Endothelial cell of umbilical vein (primary cell): Measurements from ENCODE around the gene MIPEP.

Experiments used
- EZH2 ChIP-seq: IDR thresholded peaks from 2 replicates; pipeline ENCODE4 v1.6.1; 2012; ENCODE audit warnings: borderline replicate concordance, low read depth, mild to moderate bottlenecking, moderate library complexity, low read length, inconsistent platforms; ENCODE audit not compliant: severe bottlenecking
- FOS ChIP-seq: IDR thresholded peaks from 2 replicates; pipeline ENCODE4 v1.6.1; 2011; ENCODE audit warnings: mild to moderate bottlenecking, low read length, moderate library complexity, borderline replicate concordance; ENCODE audit not compliant: insufficient read depth
- POLR2A ChIP-seq: IDR thresholded peaks from 2 replicates; pipeline ENCODE4 v1.6.1; 2012; ENCODE audit warnings: low read depth, mild to moderate bottlenecking, control low read depth, low read length
- POLR2AphosphoS5 ChIP-seq: IDR thresholded peaks from 2 replicates; pipeline ENCODE4 v1.6.1; 2012; ENCODE audit warnings: low read depth, mild to moderate bottlenecking, control low read depth, low read length, moderate library complexity; ENCODE audit not compliant: insufficient read depth
- TF ChIP-seq, protein P1 (sequence below), 2 donors: IDR thresholded peaks; 1 replicate in 1 of 2; 2 replicates in 1 of 2; pipeline ENCODE4 v1.5.1; 2011; ENCODE audit warnings: low read length in 2 of 2, mild to moderate bottlenecking in 2 of 2, moderate library complexity in 2 of 2, control low read depth in 1 of 2, inconsistent platforms in 1 of 2, low read depth in 1 of 2; ENCODE audit not compliant: insufficient read depth in 1 of 2; ENCODE audit errors: extremely low read depth in 1 of 2
- TF ChIP-seq, protein P2 (sequence below): IDR thresholded peaks from 2 replicates; pipeline ENCODE4 v1.6.1; 2011; ENCODE audit not compliant: insufficient read depth, insufficient read length

DNA sequence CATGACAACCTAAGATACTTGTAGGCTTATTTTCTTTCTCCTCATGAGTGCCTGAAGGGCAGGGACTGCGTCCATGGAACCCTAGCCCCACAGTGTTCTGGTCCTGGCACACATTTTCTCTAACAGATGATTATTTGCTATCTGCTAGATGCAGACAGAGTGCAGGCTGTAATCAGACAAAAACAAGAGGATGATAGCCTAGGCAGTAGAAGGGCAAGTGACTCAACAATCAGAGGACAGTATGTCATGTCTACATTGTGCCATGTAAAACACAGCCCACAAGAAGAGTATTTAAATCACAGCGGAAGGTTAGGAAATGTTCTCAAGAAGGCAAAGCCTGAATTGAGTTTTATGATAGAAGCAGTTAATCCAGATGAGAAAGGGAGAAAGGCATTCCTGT is 29.3 kb downstream of the MIPEP start:
- TF ChIP-seq, protein P1, sequence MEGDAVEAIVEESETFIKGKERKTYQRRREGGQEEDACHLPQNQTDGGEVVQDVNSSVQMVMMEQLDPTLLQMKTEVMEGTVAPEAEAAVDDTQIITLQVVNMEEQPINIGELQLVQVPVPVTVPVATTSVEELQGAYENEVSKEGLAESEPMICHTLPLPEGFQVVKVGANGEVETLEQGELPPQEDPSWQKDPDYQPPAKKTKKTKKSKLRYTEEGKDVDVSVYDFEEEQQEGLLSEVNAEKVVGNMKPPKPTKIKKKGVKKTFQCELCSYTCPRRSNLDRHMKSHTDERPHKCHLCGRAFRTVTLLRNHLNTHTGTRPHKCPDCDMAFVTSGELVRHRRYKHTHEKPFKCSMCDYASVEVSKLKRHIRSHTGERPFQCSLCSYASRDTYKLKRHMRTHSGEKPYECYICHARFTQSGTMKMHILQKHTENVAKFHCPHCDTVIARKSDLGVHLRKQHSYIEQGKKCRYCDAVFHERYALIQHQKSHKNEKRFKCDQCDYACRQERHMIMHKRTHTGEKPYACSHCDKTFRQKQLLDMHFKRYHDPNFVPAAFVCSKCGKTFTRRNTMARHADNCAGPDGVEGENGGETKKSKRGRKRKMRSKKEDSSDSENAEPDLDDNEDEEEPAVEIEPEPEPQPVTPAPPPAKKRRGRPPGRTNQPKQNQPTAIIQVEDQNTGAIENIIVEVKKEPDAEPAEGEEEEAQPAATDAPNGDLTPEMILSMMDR (IDR thresholded peaks at IDR 0.05; ENCODE audit: extremely low read depth in 1 of 2, insufficient read depth in 1 of 2, low read depth in 1 of 2, low read length in 2 of 2): no peak
- TF ChIP-seq POLR2AphosphoS5: no peak
- TF ChIP-seq POLR2A: no peak
- TF ChIP-seq EZH2: no peak
- no peak for TF ChIP-seq FOS
- TF ChIP-seq, protein P2, sequence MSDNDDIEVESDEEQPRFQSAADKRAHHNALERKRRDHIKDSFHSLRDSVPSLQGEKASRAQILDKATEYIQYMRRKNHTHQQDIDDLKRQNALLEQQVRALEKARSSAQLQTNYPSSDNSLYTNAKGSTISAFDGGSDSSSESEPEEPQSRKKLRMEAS: no peak
